Peyer's patch (tissue), 4 donors: ENCODE measurements around the gene ACP1. TPM values are rescaled to one million over a fixed set of nuclear protein-coding genes. Genes with fewer than 3 reads are reported as not detected.

ENCODE experiments used
- DNase-seq, 3 donors: peaks; one replicate each; pipeline ENCODE4 v3.0.0-alpha.2; 2017 to 2019
- H3K27ac ChIP-seq, 4 donors: fragments of 200-600 bp; sonication (generic); one replicate each; pipeline ENCODE4 v1.5.1; 2016 to 2019
- H3K27me3 ChIP-seq, 2 donors: fragments of 200-600 bp; sonication (generic); one replicate each; pipeline ENCODE4 v1.5.1; 2019
- H3K36me3 ChIP-seq, 3 donors: fragments of 200-600 bp; sonication (generic); one replicate each; pipeline ENCODE4 v1.5.1; 2016 to 2019
- H3K4me1 ChIP-seq, 4 donors: fragments of 200-600 bp; sonication (generic); one replicate each; pipeline ENCODE4 v1.5.1; 2016 to 2019
- H3K4me3 ChIP-seq, 4 donors: fragments of 200-600 bp; sonication (generic); 1 replicate in 3 of 4; 2 replicates in 1 of 4; pipeline ENCODE4 v1.5.1; 2016 to 2019; ENCODE audit warnings: mild to moderate bottlenecking in 1 of 4
- H3K9me3 ChIP-seq, 4 donors: fragments of 200-600 bp; sonication (generic); one replicate each; pipeline ENCODE4 v1.5.1; 2016 to 2019; ENCODE audit warnings: mild to moderate bottlenecking in 1 of 4
- CTCF ChIP-seq, 6 experiments: fragments of 450-650 bp in 4 of 6; fragments of 200-600 bp in 2 of 6; sonication (generic) in 1 of 6; IDR thresholded peaks; one replicate each; pipeline ENCODE4 v1.5.1; 2017 to 2019; ENCODE audit warnings: antibody characterized with exemption in 6 of 6, mild to moderate bottlenecking in 3 of 6, moderate library complexity in 1 of 6
- POLR2A ChIP-seq, 2 donors: fragments of 450-650 bp; IDR thresholded peaks; one replicate each; pipeline ENCODE4 v1.5.1; 2017; ENCODE audit warnings: antibody characterized with exemption in 2 of 2, mild to moderate bottlenecking in 2 of 2, moderate library complexity in 2 of 2
- total RNA-seq, 4 donors: library from RNA; depleted of rRNA; stranded (reverse); fragments of >200 nt; gene quantifications; one replicate each; pipeline ENCODE4 v1.1.0, GENCODE V29; 2016

ACP1 gene
- total RNA-seq, 4 donors from 2014 or later: 39.6 to 88.1 (median 63.5) TPM

GRCh38 chr2:228518-229278 is 36.0 kb upstream of the ACP1 start:
- H3K9me3 ChIP-seq: no peaks in the 10 kb centered on the region
- TF ChIP-seq POLR2A (IDR thresholded peaks at IDR 0.05): no peak
- TF ChIP-seq CTCF (IDR thresholded peaks at IDR 0.05): no peak
- H3K4me1 ChIP-seq: no peaks in the 10 kb centered on the region
- DNase-seq: no peak
- H3K27me3 ChIP-seq: no peaks in the 10 kb centered on the region
- H3K27ac ChIP-seq: no peak overlapping the region
- H3K4me3 ChIP-seq: no peak overlapping the region
- peaks cover 0 to 49% (median 0%) of the 10 kb centered on the region in 3 donors for H3K36me3 ChIP-seq

DNA sequence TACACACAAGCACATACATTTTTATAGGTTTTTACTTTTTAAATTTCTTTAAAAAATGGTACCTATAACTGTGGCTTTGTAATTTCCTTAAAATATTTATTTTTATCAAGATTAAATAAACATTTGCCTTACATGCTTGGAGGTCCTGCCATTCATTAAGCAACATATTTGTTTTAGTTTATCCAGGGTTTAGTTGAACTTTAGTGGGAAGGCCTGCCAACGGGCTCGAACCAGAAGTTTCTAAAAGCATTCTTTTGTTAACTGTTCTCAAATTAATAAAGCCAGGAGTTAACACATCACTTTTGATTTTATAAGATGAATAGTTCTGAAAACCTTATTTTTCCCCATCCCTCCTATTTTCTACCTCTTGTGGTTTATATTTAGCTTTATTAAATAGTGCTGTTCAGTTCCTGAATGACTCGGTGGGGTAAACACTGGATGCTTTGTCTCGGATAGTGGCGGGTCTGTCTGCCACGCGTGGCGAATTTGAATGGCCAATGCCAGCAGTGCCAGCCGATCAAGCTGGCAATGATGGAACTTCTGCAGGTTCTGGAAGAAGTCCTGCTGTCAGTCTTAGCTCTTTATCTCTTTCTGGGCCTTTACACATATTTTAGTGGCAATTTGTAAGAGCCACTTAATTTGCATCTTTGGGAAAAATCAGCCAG is 33.1 kb upstream of the ACP1 start:
- Histone ChIP-seq H3K36me3 (peaks cover 0 to 34% (median 0%) of the 10 kb centered on the region in 3 donors), H3K27me3 (no peaks in the 10 kb centered on the region), H3K4me3 (no peak overlapping the region), H3K4me1 (no peaks in the 10 kb centered on the region), H3K9me3 (no peaks in the 10 kb centered on the region), H3K27ac (no peak overlapping the region)
- no peak for DNase-seq
- TF ChIP-seq POLR2A (IDR thresholded peaks at IDR 0.05) (no peak), CTCF (IDR thresholded peaks at IDR 0.05) (no peak)

- H3K27me3 ChIP-seq: no peaks in the 10 kb centered on the region
- no peaks in the 10 kb centered on the region for H3K9me3 ChIP-seq
- H3K4me1 ChIP-seq: no peaks in the 10 kb centered on the region
- DNase-seq: no peak
- no peak overlapping the region for H3K27ac ChIP-seq
- peaks cover 0 to 24% (median 0%) of the 10 kb centered on the region in 3 donors for H3K36me3 ChIP-seq
- no peak overlapping the region for H3K4me3 ChIP-seq
- TF ChIP-seq CTCF (IDR thresholded peaks at IDR 0.05) (no peak), POLR2A (IDR thresholded peaks at IDR 0.05) (no peak)
Observed at GRCh38 chr2:233030-233429, 31.7 kb upstream of the ACP1 start.

DNA sequence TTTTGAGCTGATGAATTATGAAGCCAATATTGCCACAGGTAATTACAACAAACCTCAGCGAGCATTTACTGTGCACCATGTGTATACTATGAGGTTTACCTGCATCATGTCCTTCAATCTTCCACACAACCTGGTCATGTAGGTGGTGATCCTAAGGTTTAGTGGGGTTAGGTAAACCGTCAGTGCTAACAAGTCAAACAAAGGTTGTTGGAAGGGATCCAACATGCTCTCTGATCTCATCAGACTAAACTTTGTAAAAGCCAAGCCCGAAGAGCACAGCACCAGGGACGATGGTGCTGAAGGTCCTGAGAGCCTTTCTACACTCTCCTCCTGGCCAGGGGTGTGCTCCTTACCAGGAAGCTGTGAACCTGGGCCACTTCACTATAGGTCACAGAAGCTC is 30.3 kb upstream of the ACP1 start:
- H3K36me3 ChIP-seq: peaks cover 0 to 13% (median 0%) of the 10 kb centered on the region in 3 donors
- TF ChIP-seq CTCF (IDR thresholded peaks at IDR 0.05): no peak
- no peak for TF ChIP-seq POLR2A (IDR thresholded peaks at IDR 0.05)
- H3K4me3 ChIP-seq: no peak overlapping the region
- no peaks in the 10 kb centered on the region for H3K9me3 ChIP-seq
- no peaks in the 10 kb centered on the region for H3K4me1 ChIP-seq
- no peaks in the 10 kb centered on the region for H3K27me3 ChIP-seq
- DNase-seq: no peak
- no peak overlapping the region for H3K27ac ChIP-seq

- no peaks in the 10 kb centered on the region for H3K9me3 ChIP-seq
- H3K4me1 ChIP-seq: no peaks in the 10 kb centered on the region
- no peaks in the 10 kb centered on the region for H3K27me3 ChIP-seq
- no peak for TF ChIP-seq POLR2A (IDR thresholded peaks at IDR 0.05)
- no peak for TF ChIP-seq CTCF (IDR thresholded peaks at IDR 0.05)
- DNase-seq: no peak
- peaks cover 0 to 8% (median 0%) of the 10 kb centered on the region in 3 donors for H3K36me3 ChIP-seq
- H3K27ac ChIP-seq: no peak overlapping the region
- H3K4me3 ChIP-seq: no peak overlapping the region
Observed at GRCh38 chr2:236993-237539, 27.7 kb upstream of the ACP1 start.
